Fibroblast of upper back skin (primary cell): ENCODE results near the gene SDF2L1.
"Not testable (repeated sequence)": the region's sequence is repeated elsewhere in the genome, so short reads cannot be mapped to it uniquely, and the experiment has no call there.

Experiments used
- DNase-seq: peaks from one replicate; pipeline ENCODE4 v3.0.0-alpha.2; 2013

SDF2L1 gene

DNA sequence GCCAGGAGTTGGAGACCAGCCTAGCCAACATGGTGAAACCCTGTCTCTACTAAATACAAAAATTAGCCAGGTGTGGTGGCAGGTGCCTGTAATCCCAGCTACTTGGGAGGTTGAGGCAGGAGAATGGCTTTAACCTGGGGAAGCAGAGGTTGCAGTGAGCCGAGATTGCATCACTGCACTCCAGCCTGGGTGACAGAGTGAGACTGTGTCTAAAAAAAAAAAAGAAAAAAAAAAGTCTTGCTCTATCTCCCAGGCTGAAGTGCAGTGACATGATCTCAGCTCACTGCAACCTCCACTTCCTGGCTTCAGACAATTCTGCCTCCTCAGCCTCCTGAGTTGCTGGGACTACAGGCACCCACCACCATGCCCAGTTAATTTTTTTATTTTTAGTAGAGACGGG, 4.7 kb upstream of the SDF2L1 start:
- not testable (repeated sequence) for DNase-seq

DNA sequence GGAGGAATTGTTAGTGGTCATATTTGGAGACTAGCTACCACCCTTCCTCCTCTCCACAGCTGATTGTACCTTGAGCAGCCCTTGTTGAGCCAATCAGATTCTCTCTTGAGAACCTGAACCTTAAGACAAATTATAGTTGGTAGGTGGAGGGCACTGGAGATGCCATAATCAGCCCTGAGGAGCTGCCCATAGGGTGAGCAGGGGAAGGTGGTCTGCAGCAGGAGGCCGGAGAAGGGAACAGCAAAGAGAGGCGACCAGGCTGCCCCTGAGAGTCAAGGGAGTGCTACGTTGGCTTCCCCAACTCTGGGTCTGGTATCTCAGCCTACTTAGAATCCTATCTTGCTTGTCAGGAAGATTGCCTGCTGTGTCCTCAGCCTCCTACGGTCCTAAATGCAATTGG, 2.7 kb upstream of the SDF2L1 start:
- DNase-seq = no peak

DNA sequence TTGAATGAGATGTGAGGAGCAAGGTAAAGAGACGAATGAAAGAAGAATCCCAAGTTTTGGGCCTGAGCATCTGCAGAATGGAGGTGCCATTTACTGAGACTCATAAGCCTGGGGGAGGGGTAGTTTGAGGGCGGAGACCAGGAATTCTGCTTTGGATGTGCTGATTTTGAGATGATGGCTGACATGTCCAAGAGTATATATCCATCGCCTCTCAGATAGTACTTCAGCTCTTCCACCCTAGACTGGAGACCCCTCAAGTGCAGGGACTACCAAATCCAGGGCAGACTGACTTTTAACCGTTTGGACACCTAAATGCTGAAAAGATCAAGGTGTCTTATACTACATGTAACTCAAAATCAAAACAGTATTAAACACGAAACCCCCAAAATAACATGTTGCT, 1.3 kb upstream of the SDF2L1 start:
- DNase-seq = no peak

DNA sequence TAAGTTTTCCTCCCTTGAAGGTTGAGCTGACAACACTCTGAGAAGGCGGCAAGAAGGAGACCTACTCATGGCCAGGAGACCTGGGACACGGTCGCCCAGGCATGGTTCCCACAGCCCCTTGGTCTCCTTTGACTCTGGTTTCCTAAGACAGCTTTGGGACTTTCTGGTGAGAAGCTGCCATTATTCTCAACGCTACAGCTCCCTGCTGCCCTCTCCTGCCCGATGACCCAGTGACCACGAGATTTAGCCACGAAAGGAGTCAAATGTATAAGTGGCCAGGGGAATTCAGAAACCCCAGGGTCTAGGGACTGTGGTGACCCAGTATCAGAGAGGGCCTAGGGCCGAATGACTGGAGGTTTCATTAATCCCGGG, 699 bp upstream of the SDF2L1 start:
- peak; percentile 46 for DNase-seq

- peak; percentile 42 for DNase-seq
These were observed 714 bp downstream of the SDF2L1 start for GRCh38 chr22:21642584-21643448.

DNA sequence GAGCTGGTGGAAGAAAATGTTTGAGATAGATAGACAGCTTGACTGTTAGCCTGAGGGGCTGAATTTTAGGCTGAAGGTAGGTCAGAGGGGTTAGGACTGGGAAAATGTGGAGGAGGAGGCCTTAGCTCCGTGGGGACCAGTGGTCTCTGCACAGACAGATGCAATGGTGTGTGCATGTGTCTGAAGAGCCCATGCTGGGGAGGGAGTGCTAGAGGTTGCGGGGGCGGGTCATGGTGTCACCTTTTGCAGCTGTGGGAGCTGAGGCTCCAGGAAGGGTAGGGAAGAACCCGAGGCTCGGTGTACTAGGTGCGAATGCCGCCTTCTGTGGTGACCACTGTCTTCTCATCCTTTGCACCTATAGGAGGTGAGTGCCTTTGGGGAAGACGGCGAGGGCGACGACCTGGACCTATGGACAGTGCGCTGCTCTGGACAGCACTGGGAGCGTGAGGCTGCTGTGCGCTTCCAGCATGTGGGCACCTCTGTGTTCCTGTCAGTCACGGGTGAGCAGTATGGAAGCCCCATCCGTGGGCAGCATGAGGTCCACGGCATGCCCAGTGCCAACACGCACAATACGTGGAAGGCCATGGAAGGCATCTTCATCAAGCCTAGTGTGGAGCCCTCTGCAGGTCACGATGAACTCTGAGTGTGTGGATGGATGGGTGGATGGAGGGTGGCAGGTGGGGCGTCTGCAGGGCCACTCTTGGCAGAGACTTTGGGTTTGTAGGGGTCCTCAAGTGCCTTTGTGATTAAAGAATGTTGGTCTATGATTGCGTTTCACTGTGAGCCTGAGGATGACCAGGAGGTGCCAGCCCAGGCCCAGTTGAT, 1.6 kb downstream of the SDF2L1 start:
- DNase-seq = no peak

DNA sequence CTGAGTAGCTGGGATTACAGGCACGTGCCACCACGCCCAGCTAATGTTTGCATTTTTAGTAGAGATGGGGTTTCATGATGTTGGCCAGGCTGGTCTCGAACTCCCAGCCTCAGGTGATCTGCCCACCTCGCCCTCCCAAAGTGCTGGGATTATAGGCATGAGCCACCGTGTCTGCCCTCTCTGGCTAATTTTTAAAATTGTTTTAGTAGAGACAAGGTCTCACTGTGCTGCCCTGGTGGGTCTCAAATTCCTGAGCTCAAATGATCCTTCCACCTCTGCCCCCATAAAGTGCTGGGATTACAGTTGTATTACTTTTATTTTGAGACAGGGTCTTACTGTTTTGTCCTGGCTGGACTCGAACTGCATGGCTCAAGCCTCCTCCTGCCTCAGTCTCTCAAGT, 3.4 kb downstream of the SDF2L1 start:
- not testable (repeated sequence) for DNase-seq

DNA sequence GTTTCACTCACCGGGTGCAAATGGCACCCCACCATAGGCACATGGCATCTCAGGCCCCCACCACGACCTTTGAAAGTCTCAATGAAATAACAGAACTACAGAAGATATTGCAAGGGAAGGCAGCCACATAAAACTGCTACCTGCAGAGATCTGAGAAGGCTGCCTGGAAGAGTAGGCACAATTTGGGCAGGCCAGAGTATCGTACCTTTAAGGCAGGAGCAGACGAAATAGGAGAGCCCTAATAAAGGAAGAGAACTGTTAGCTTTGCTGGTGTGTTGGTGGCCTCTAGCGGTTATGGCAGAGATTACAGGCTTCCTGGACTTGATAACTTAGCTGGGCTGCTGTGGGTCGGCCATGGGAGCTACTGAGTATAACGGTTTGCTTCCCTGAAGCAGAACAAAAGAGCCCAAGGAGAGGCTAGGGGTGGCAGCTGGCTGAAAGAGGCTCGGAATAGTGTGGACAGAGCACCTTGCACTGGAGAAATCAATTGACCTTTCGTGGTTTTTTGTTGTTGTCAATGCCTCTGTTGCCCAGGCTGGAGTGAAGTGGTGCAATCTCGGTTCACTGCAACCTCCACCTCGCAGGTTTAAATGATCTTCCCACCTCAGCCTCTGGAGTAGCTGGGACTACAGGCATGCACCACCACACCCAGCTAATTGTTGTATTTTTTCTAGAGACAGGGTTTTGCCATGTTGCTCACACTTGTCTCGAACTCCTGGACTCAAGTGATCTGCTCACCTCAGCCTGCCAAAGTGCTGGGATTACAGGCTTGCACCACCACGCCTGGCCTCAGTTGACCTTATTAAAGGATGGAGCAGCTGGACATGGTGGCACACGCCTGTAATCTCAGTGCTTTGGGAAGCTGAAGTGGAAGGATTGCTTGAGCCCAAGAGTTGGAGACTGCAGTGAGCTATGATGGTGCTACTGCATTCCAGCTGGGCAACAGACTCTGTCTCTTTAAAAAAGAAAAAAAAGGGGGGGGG, 4.8 kb downstream of the SDF2L1 start:
- DNase-seq = peak; percentile 79

DNA sequence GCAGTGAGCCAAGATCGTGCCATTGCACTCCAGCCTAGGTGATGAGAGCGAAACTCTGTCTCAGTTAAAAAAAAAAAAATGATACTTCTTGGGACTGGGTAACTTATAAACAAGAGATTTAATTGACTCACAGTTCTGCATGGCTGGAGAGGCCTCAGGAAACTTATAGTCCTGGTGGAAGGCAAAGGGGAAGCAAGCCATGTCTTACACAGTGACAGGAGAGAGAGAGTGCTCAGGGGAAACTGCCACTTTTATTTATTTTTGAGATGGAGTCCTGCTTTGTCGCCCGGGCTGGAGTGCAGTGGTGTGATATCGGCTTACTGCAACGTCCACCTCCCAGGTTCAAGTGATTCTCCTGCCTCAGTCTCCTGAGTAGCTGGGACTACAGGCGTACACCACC, 8.2 kb downstream of the SDF2L1 start:
- no peak for DNase-seq

- no peak for DNase-seq
These were observed 8.9 kb downstream of the SDF2L1 start for GRCh38 chr22:21650823-21651520.

DNA sequence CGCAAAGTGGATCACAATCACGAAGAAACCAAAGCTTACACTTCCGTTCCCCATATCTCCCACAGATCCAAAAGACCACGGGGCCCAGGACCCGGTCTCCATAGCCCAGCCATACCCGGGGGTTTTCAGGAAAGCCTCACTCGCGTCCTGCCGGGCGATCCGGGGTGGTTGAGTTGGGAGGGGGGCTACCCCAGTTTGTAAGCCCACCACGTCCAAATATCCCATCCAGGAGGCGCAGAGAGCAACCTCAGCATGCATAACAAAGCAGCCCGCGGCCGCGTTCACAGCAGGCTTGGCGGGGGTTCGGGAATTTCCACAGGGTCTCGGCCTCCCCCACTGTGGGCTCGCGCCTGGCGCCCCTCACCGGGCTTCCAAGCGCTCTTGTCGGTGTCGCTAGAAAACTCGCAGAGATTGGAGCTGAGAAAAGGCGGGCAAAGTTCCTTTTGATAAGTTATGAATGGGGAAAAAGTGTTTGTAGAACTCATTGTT, 9.5 kb downstream of the SDF2L1 start:
- DNase-seq = no peak

DNA sequence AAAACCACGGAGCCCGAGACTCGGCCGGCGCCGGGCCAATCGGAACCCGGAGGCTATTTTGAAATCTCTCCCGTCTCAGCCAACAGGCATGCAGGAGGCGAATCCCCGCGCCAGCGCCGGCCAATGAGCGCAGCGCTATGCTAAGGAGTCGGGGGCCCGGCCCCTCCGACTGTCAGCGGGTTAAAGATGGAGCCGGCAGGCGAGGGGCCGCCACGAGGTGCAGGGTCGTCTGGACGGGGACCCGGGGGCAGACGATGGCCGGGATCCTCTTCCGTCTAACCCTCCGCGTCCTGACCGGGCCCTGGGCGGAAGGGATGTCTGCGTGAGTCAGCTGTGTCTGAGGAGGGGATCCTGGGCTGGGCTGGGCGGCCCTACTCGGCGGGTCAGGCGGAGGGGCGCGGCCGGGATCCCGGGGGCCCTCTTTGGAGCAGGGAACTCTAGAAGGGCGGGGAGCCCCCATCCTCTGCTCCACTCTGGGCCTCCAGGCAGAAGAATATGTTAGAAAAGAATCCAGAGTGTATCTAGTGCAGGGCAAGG, 10.0 kb downstream of the SDF2L1 start:
- peak; percentile 88 for DNase-seq

DNA sequence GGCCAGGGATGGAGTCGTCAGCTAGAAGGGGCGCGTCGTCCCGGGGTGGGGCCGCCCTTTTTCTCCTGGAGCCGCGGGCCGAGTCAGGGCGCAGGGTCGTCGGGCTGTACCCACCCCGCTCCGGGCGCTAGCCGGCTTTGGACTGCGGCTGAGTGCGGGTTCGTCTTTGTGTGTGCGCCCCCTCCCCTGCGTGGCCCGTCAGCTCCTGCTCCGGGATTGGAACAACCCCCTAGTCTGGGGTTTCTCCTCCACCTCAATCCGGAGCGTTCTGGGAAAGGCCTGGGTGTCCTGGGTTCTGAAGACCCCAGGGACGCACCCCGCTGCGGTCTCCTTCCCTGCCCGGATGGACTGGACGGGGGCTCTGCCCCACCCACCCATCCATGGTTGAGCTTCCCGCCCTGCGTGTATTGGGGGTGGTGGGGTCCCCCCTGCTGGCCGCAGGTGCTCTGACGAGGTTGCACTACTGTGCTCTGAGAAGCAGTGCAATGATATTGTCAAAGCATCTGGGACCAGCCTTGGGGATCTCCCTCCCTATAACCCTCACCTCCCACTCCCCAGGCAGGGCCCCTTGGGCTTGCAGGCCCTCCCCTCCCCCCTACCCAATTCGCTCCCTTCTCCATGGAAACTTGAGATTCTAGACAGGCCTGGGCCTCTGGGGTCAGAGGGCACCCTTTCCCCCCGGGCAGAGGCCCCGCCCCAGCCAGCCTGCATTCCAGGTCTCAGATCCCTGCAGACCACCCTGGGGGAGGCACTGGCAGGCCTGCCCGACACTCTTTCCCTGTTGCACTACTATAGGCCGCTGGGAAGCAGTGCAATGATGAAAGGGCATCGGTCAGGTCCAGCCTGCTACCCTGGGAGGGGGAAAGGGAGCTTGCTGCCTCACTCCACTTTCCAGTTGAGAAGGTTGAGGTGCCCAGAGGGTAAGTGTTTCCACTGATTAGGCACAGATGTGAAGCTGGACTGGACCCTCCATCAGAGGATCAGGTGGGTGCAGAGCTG, 10.7 kb downstream of the SDF2L1 start:
- no peak for DNase-seq

GRCh38 chr22:21657020-21657359, 14.9 kb downstream of the SDF2L1 start:
- DNase-seq = no peak

GRCh38 chr22:21657360-21658032, 15.4 kb downstream of the SDF2L1 start:
- peak; percentile 12 for DNase-seq

- DNase-seq = no peak
These were observed 17.9 kb downstream of the SDF2L1 start for GRCh38 chr22:21659864-21660525.

- no peak for DNase-seq
These were observed 18.8 kb downstream of the SDF2L1 start for GRCh38 chr22:21660904-21661303.

- DNase-seq = no peak
These were observed 19.9 kb downstream of the SDF2L1 start for GRCh38 chr22:21661991-21662390.

DNA sequence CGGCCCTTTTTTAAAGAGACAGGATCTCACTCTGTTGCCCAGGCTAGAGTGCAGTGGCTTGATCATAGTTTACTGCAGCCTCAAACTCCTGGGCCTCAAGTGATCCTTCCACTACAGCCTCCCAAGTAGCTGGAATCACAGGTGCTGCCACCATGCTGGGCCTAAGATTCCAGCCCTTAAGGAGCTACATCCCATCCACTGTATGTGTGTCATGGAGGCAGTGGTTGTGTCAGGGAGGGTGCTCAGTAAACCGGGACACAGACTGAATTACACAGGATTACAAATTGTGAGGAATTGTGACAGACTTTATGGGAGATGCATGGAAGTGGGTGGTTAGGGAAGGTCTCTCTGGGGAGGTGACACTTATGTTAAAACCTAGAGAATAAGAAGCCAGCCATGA, 21.6 kb downstream of the SDF2L1 start:
- DNase-seq = no peak
